LNCAP (cell line): ENCODE measurements around the gene SPATA16.

Source experiments
- TF ChIP-seq, protein P1 (sequence below): fragments of 450-650 bp; IDR thresholded peaks from 2 replicates; pipeline ENCODE4 v1.5.1; 2017; ENCODE audit warnings: mild to moderate bottlenecking

SPATA16 gene

DNA sequence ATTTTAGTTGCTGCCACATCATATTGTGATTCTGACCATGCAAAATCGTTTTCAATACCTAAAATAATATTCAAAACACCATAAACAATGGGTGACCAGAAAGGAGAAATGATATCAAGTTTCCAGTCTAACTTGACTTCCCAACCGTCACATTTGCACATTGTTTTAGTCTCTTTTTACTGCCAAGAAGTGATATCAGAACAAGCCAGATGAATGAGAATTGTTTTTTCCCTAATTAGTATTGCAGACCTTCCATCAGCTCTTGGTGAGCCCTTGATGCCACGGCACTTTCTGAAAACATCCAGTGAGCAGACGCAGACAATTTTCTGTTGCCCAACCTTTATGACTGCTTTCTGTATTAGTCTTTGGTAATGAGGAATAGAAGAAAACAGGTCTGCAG, 62.5 kb downstream of the SPATA16 start:
- TF ChIP-seq, protein P1, sequence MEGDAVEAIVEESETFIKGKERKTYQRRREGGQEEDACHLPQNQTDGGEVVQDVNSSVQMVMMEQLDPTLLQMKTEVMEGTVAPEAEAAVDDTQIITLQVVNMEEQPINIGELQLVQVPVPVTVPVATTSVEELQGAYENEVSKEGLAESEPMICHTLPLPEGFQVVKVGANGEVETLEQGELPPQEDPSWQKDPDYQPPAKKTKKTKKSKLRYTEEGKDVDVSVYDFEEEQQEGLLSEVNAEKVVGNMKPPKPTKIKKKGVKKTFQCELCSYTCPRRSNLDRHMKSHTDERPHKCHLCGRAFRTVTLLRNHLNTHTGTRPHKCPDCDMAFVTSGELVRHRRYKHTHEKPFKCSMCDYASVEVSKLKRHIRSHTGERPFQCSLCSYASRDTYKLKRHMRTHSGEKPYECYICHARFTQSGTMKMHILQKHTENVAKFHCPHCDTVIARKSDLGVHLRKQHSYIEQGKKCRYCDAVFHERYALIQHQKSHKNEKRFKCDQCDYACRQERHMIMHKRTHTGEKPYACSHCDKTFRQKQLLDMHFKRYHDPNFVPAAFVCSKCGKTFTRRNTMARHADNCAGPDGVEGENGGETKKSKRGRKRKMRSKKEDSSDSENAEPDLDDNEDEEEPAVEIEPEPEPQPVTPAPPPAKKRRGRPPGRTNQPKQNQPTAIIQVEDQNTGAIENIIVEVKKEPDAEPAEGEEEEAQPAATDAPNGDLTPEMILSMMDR, result no peak

DNA sequence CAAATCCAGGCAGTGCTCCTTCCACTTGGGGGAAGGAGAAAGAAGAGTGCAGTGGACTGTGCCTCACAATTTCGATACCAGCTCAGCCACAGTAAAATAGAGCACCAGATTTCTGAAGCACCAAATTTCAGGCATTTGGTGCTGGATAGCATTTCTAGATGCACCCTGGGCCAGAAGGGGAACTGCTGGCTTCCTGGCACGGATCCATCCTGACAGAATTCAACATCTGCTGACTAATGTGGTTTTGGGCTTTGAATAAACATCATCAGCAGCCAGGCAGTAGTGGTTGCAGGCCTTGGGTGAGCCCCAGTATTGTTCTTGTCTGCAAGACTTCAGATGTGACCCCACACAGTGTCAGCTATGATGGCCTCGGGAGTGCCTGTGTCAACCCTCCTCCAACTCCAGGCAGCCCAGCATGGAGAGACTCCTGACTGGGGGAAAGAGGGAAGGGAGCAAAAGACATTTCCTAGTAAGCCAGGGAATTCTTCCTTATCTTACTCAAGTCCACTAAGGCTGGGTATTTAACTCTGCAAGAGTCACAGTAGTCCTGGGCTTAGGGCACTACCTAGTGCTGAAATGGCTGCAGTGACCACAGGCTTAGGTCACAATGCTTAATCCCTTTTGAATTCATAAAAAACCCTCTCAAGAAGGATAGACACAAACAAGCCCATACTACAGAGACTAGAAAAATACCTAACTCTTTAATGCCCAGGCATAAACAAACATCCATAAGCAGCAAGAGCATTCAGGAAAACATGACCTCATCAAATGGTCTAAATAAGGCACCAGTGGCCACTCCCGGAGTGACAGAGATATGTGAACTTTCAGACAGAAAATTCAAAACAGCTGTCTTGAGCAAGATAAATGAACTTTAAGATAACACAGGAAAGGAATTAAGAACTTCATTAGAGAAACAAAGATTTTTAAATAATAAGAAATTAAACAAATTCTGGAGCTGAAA, 74.7 kb downstream of the SPATA16 start:
- TF ChIP-seq, protein P1, result no peak

DNA sequence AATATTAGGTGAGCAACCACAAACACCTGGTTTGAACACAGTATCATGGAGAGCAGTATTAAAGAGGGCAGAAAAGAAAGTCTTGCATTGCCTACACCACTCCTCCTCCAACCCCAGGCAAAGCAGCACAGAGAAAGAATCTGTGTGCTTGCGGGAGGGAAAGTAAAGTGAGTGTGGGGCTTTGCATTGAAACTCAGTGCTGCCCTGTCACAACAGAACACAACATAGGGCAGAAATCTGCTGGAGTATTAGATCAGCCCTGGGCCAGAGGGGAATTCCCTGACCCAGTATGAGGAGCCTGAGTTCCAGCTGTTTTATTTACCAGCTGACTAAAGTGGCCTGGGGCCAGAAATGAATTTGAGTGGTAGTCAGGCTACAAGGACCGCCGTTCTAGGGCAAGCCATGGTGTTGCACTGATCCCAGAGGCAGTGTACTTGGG, 75.5 kb downstream of the SPATA16 start:
- TF ChIP-seq, protein P1, result no peak

DNA sequence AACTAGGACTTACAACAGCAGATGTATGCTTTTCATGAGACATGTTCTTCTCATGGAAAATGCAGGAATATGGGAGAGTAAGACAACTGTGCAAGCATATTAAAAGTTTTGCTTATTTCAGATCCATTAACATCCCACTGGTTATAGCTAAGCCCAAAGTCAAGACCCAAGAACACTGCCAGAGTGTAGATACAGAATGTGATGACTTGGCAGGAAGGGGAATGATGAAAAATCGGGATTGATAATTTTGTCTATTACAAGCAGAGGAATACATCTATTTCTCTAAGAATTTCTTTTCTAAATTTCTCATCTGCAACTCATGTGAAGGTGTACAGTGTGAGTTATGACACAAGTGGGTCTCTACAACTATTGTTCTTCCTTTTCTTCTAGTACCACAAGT, 76.4 kb downstream of the SPATA16 start:
- TF ChIP-seq, protein P1, result no peak

DNA sequence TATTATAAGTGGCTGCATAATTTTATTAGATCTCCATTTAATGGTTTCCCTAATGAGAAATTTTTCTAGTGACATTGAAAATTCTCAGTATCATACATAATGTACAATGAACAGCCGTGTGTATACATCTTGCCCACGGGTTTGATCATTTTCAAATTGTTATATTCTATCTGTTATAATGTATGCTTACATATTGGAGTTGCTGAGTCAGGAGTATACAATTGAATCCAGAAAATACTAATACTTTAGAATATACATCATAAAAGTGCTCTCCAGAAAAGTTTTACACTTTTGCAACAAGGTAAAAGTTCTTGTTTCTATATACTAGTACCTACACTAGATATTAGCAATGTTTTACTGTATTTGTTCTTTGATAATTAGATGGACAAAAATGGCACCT, 82.8 kb downstream of the SPATA16 start:
- TF ChIP-seq, protein P1, result no peak

DNA sequence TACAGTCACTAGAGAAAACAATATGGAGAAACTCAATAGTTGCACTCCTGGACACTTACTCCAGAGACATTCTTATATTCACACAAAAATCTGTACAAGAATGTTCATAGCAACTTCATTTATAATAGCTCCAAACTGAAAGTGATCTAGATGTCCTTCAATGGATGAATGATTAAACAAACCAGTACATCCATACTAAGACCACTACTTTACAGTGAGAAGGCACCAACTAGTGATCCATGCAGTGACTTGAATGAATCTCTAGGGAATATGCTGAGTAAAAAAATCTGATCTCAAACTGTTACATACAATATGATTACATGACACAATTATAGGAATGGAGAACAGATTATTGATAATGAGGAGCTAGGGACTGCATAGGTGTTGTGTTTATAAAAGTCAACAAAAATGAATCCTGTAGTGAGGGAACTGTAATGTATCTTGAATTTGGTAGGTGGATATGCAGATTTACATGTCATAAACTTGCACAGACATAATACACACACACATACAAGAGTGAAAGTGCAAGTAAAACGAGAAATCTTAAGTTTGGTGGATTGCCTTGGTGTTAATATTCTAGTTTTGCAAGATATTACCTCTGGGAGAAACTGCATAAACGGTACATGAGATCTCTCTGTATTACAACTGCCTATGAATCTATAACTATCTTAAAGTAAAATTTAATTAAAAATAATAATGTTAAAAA, 85.7 kb downstream of the SPATA16 start:
- TF ChIP-seq, protein P1, result no peak

DNA sequence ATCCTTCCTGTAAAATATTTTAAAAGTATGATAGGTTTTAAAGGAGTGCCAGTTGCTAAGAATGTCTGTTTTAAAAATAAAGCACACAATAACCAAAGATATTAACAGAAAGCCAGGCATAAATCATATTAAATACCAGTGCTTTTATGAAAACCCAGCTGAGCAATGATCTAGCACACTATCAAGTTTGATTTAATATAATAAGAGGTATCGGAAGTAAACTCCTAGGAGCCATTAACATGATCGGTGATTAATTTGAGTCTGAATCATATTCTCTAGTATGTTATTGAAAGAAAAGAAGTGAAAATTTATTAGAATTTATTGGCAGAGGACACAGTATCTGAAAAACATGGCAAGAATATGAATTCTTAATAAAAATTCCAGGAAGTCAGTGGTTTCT, 91.7 kb downstream of the SPATA16 start:
- TF ChIP-seq, protein P1, result no peak
